Endothelial cell of umbilical vein (primary cell): ENCODE data around the gene EXOC6. TPM values are rescaled to one million over a fixed set of nuclear protein-coding genes. Genes with fewer than 3 reads are reported as not detected.

Experiments
- BruUV-seq: library from RNA; stranded (reverse); fragments of 400-500 nt; replicated peaks from 2 replicates; lab custom pipeline; 2021; lab: Mats Ljungman, UMichigan
- CTCF ChIA-PET: fragments of 300-600, 350-600 bp; sonication (Branson Sonifier 250); formaldehyde crosslinking; loops from one replicate; lab custom pipeline; 2021; ENCODE audit warnings: antibody characterized with exemption, inconsistent platforms; lab: Charles Lee
- POLR2A ChIA-PET: fragments of 300-600, 350-600 bp; sonication (Branson Sonifier 250); formaldehyde crosslinking; loops from one replicate; lab custom pipeline; 2021; ENCODE audit warnings: antibody characterized with exemption, inconsistent platforms; lab: Charles Lee
- DNase-seq: peaks from one replicate; pipeline ENCODE4 v3.0.0-alpha.2; 2011; ENCODE audit warnings: low read depth, low spot score
- FAIRE-seq: peaks from 2 replicates; lab custom pipeline; 2011; peaks lifted over from hg19 to GRCh38; lab: Jason Lieb, UNC
- H2AFZ ChIP-seq: 2 replicates; pipeline ENCODE4 v1.6.0; 2012; ENCODE audit warnings: low read depth, low read length, control low read depth, inconsistent platforms
- H3K27ac ChIP-seq: 2 replicates; pipeline ENCODE4 v1.5.1; 2011; ENCODE audit warnings: low read depth, mild to moderate bottlenecking, control low read depth, low read length, moderate library complexity; ENCODE audit not compliant: insufficient read depth
- H3K27me3 ChIP-seq, 2 experiments: 2 replicates each; pipeline versions ENCODE4 v1.6.0 to v1.6.1; 2011; ENCODE audit warnings: low read length in 2 of 2, mixed read lengths in 1 of 2; ENCODE audit not compliant: control insufficient read depth in 2 of 2, insufficient read depth in 2 of 2
- H3K36me3 ChIP-seq, 2 experiments: 2 replicates in 1 of 2; 3 replicates in 1 of 2; pipeline ENCODE4 v1.5.1; 2011; ENCODE audit warnings: low read length in 2 of 2, mild to moderate bottlenecking in 1 of 2, moderate library complexity in 1 of 2; ENCODE audit not compliant: control insufficient read depth in 2 of 2, insufficient read depth in 2 of 2; ENCODE audit errors: extremely low read depth in 1 of 2
- H3K4me1 ChIP-seq: 3 replicates; pipeline ENCODE4 v1.5.1; 2011; ENCODE audit warnings: mild to moderate bottlenecking, low read length; ENCODE audit not compliant: control insufficient read depth, insufficient read depth; ENCODE audit errors: extremely low read depth
- H3K4me2 ChIP-seq: 2 replicates; pipeline ENCODE4 v1.6.1; 2011; ENCODE audit warnings: low read length, control low read depth, mixed read lengths; ENCODE audit not compliant: insufficient read depth
- H3K4me3 ChIP-seq, 3 experiments: fragments of 200-600 bp in 1 of 3; sonication (generic), shearing (Covaris generic) in 1 of 3; replicated peaks in 1 of 3; 2 replicates each; pipeline ENCODE4 v1.5.1; 2011 to 2016; ENCODE audit warnings: control low read depth in 3 of 3, low read length in 3 of 3, mild to moderate bottlenecking in 2 of 3, inconsistent platforms in 1 of 3, low read depth in 1 of 3, moderate library complexity in 1 of 3; ENCODE audit not compliant: insufficient read depth in 1 of 3
- H3K79me2 ChIP-seq: 2 replicates; pipeline ENCODE4 v1.6.0; 2012; ENCODE audit warnings: low read length, inconsistent platforms; ENCODE audit not compliant: control insufficient read depth, insufficient read depth
- H3K9ac ChIP-seq: replicated peaks from 2 replicates; pipeline ENCODE3; 2011; ENCODE audit warnings: low read length, control low read depth; ENCODE audit not compliant: insufficient read depth; ENCODE audit errors: extremely low read depth
- H3K9me1 ChIP-seq: replicated peaks from 3 replicates; pipeline ENCODE4 v1.6.0; 2011; ENCODE audit warnings: mild to moderate bottlenecking, low read length; ENCODE audit not compliant: control insufficient read depth, insufficient read depth; ENCODE audit errors: extremely low read depth
- H3K9me3 ChIP-seq: replicated peaks from 2 replicates; pipeline ENCODE4 v1.5.1; 2012; ENCODE audit warnings: low read length, inconsistent platforms; ENCODE audit not compliant: control insufficient read depth, insufficient read depth
- H4K20me1 ChIP-seq: replicated peaks from 2 replicates; pipeline ENCODE3; 2011; ENCODE audit warnings: mild to moderate bottlenecking, low read length; ENCODE audit not compliant: control insufficient read depth, insufficient read depth; ENCODE audit errors: extremely low read depth
- EZH2 ChIP-seq: IDR thresholded peaks from 2 replicates; pipeline ENCODE4 v1.6.1; 2012; ENCODE audit warnings: borderline replicate concordance, low read depth, mild to moderate bottlenecking, moderate library complexity, low read length, inconsistent platforms; ENCODE audit not compliant: severe bottlenecking
- FOS ChIP-seq: IDR thresholded peaks from 2 replicates; pipeline ENCODE4 v1.6.1; 2011; ENCODE audit warnings: mild to moderate bottlenecking, low read length, moderate library complexity, borderline replicate concordance; ENCODE audit not compliant: insufficient read depth
- JUN ChIP-seq: IDR thresholded peaks from 2 replicates; pipeline ENCODE4 v1.6.1; 2011; ENCODE audit warnings: borderline replicate concordance, low read depth; ENCODE audit not compliant: insufficient read length, insufficient read depth
- MYC ChIP-seq: IDR thresholded peaks from one replicate; pipeline ENCODE4 v1.6.1; 2011; ENCODE audit warnings: mild to moderate bottlenecking, low read depth, low read length
- POLR2AphosphoS5 ChIP-seq: IDR thresholded peaks from 2 replicates; pipeline ENCODE4 v1.6.1; 2012; ENCODE audit warnings: low read depth, mild to moderate bottlenecking, control low read depth, low read length, moderate library complexity; ENCODE audit not compliant: insufficient read depth
- dilution Hi-C: fragments of 300-500 bp; cut with MboI; formaldehyde crosslinking; loops from one replicate; pipeline ENCODE4 v1.15.0; 2019; ENCODE audit warnings: low sequenced_read_pairs; ENCODE audit not compliant: extremely low pct_ligation_motif_present
- intact Hi-C: fragments of 100-400 bp; cut with micrococcal nuclease; formaldehyde crosslinking; loops from one replicate; pipeline ENCODE4 v1.10.0; 2022
- polyA plus RNA-seq, 4 experiments: library from polyadenylated mRNA; depleted of rRNA in 3 of 4; stranded (reverse) in 3 of 4; unstranded in 1 of 4; fragments of >200 nt; gene quantifications; 2 replicates each; pipeline versions ENCODE4 v1.2.1 to v1.2.3, GENCODE V29; 2011 to 2012; ENCODE audit warnings: missing spikeins in 1 of 4
- total RNA-seq: library from RNA; stranded (reverse); gene quantifications from 2 replicates; pipeline ENCODE4 v1.2.3, GENCODE V29; 2021
- TF ChIP-seq, protein P1 (sequence below), 2 donors: IDR thresholded peaks; 1 replicate in 1 of 2; 2 replicates in 1 of 2; pipeline ENCODE4 v1.5.1; 2011; ENCODE audit warnings: low read length in 2 of 2, mild to moderate bottlenecking in 2 of 2, moderate library complexity in 2 of 2, control low read depth in 1 of 2, inconsistent platforms in 1 of 2, low read depth in 1 of 2; ENCODE audit not compliant: insufficient read depth in 1 of 2; ENCODE audit errors: extremely low read depth in 1 of 2
- TF ChIP-seq, protein P2 (sequence below): IDR thresholded peaks from 2 replicates; pipeline ENCODE4 v1.6.1; 2011; ENCODE audit not compliant: insufficient read depth, insufficient read length

Gene EXOC6
- total and polyA plus RNA-seq, 2 donors (not counting 3 experiments of a cell fraction or from before 2014, with no cell fraction given), result 72.6 to 108 TPM

GRCh38 chr10:92942226-92942625, 93.9 kb downstream of the EXOC6 start:
- H3K9me1 ChIP-seq, result no peaks in the 10 kb centered on the region
- no peaks in the 10 kb centered on the region for H3K27me3 ChIP-seq
- no peak overlapping the region for H2AFZ ChIP-seq
- no peak overlapping the region for H3K4me3 ChIP-seq
- CTCF ChIA-PET, result no interaction called here
- H3K4me2 ChIP-seq, result no peak overlapping the region
- H3K27ac ChIP-seq, result no peak overlapping the region
- no peaks in the 10 kb centered on the region for H3K4me1 ChIP-seq
- no peak overlapping the region for H3K9ac ChIP-seq
- DNase-seq (no peak), FAIRE-seq (no peak)
- H3K79me2 ChIP-seq, result no peaks in the 10 kb centered on the region
- intact Hi-C loops (no loop called here), dilution Hi-C loops (no loop called here)
- BruUV-seq, result no TSS peak
- H3K36me3 ChIP-seq, result peaks cover 11 to 14% of the 10 kb centered on the region in 2 experiments
- POLR2A ChIA-PET, result no interaction called here
- H3K9me3 ChIP-seq, result no peaks in the 10 kb centered on the region
- H4K20me1 ChIP-seq, result no peaks in the 10 kb centered on the region
- no peak for TF ChIP-seq MYC
- no peak for TF ChIP-seq JUN
- no peak for TF ChIP-seq POLR2AphosphoS5
- TF ChIP-seq FOS, result no peak
- TF ChIP-seq, protein P1, sequence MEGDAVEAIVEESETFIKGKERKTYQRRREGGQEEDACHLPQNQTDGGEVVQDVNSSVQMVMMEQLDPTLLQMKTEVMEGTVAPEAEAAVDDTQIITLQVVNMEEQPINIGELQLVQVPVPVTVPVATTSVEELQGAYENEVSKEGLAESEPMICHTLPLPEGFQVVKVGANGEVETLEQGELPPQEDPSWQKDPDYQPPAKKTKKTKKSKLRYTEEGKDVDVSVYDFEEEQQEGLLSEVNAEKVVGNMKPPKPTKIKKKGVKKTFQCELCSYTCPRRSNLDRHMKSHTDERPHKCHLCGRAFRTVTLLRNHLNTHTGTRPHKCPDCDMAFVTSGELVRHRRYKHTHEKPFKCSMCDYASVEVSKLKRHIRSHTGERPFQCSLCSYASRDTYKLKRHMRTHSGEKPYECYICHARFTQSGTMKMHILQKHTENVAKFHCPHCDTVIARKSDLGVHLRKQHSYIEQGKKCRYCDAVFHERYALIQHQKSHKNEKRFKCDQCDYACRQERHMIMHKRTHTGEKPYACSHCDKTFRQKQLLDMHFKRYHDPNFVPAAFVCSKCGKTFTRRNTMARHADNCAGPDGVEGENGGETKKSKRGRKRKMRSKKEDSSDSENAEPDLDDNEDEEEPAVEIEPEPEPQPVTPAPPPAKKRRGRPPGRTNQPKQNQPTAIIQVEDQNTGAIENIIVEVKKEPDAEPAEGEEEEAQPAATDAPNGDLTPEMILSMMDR (IDR thresholded peaks at IDR 0.05; ENCODE audit: extremely low read depth in 1 of 2, insufficient read depth in 1 of 2, low read depth in 1 of 2, low read length in 2 of 2), result no peak
- TF ChIP-seq, protein P2, sequence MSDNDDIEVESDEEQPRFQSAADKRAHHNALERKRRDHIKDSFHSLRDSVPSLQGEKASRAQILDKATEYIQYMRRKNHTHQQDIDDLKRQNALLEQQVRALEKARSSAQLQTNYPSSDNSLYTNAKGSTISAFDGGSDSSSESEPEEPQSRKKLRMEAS, result no peak
- no peak for TF ChIP-seq EZH2
